H1 (cell line): ENCODE results near the gene DRAXIN. TPM values are rescaled to one million over a fixed set of nuclear protein-coding genes. Genes with fewer than 3 reads are reported as not detected.

Experiments used
- BCL11A ChIP-seq, 2 experiments: IDR thresholded peaks; one replicate each; pipeline ENCODE4 v1.6.1; 2011; ENCODE audit warnings: low read depth in 2 of 2, low read length in 2 of 2, mild to moderate bottlenecking in 2 of 2
- EP300 ChIP-seq, 2 experiments: IDR thresholded peaks; 1 replicate in 1 of 2; 2 replicates in 1 of 2; pipeline ENCODE4 v1.6.1; 2011 to 2012; ENCODE audit warnings: low read depth in 2 of 2, low read length in 2 of 2, mild to moderate bottlenecking in 2 of 2, borderline replicate concordance in 1 of 2, inconsistent platforms in 1 of 2, moderate library complexity in 1 of 2
- SP2 ChIP-seq: IDR thresholded peaks from 2 replicates; pipeline ENCODE4 v1.6.1; 2012; ENCODE audit warnings: mild to moderate bottlenecking, low read length, inconsistent platforms
- polyA plus RNA-seq, 7 experiments: library from polyadenylated mRNA; depleted of rRNA in 3 of 7; stranded (reverse) in 5 of 7; unstranded in 2 of 7; fragments of >200 nt in 5 of 7; fragments of 200-250 nt in 2 of 7; gene quantifications; 1 replicate in 5 of 7; 2 replicates in 1 of 7; 4 replicates in 1 of 7; pipeline versions ENCODE4 v1.2.1 to v1.2.3, GENCODE V29; 2011 to 2013; ENCODE audit warnings: missing spikeins in 2 of 7, mixed read lengths in 2 of 7
- total RNA-seq: library from RNA; stranded (reverse); fragmentation: NEBNext Ultra II Directional; extraction: Animal tissue kit (Norgen Biotek cat#: 25700); gene quantifications from 2 replicates; pipeline ENCODE4 v1.2.1, GENCODE V29; 2021

Gene DRAXIN
- total and polyA plus RNA-seq, 2 of the 8 experiments (the other 6 are each of a cell fraction or from before 2014, with no cell fraction given): 4.6 to 17.6 TPM

- TF ChIP-seq EP300 (IDR thresholded peaks at IDR 0.05; ENCODE audit: borderline replicate concordance in 1 of 2, low read depth in 2 of 2, low read length in 2 of 2) (no peak), SP2 (no peak), BCL11A (IDR thresholded peaks at IDR 0.05; ENCODE audit: low read depth in 2 of 2, low read length in 2 of 2) (no peak)
Measured at GRCh38 chr1:11658542-11658941, 33.0 kb upstream of the DRAXIN start (continued).
